HepG2 (cell line): Measurements from ENCODE around the gene SPECC1L. TPM values are rescaled to one million over a fixed set of nuclear protein-coding genes. Genes with fewer than 3 reads are reported as not detected.
A peak's percentile ranks its signal among the peaks of the same experiment; 100 is the strongest.

ENCODE experiments used
- FOXC1 ChIP-seq: sonication (generic); formaldehyde crosslinking; IDR thresholded peaks from 2 replicates; pipeline ENCODE4 v1.8.0; 2022; ENCODE audit warnings: mild to moderate bottlenecking, missing genetic modification reagents, borderline replicate concordance
- FOXM1 ChIP-seq: sonication (generic); formaldehyde crosslinking; IDR thresholded peaks from 2 replicates; pipeline ENCODE4 v1.5.0; 2020; ENCODE audit warnings: missing genetic modification reagents
- GABPA ChIP-seq, 2 experiments: IDR thresholded peaks; 2 replicates each; pipeline ENCODE4 v1.6.1; 2011 to 2016; ENCODE audit warnings: low read depth in 2 of 2, low read length in 1 of 2, missing biosample characterization in 1 of 2, missing genetic modification characterization in 1 of 2
- MIER3 ChIP-seq: IDR thresholded peaks from 2 replicates; pipeline ENCODE4 v1.6.1; 2016; ENCODE audit warnings: missing compliant biosample characterization, borderline replicate concordance
- REPIN1 ChIP-seq: sonication (generic); formaldehyde crosslinking; IDR thresholded peaks from 2 replicates; pipeline ENCODE4 v1.8.0; 2022; ENCODE audit warnings: missing genetic modification reagents, low read depth, mild to moderate bottlenecking, borderline replicate concordance
- SYNCRIP ChIP-seq: fragments of 200-400 bp; formaldehyde crosslinking; IDR thresholded peaks from 2 replicates; pipeline ENCODE4 v1.6.1; 2018; ENCODE audit warnings: mild to moderate bottlenecking, low read depth, low read length; ENCODE audit not compliant: insufficient read depth
- TBX3 ChIP-seq: fragments of 450-650 bp; IDR thresholded peaks from 2 replicates; pipeline ENCODE4 v1.6.1; 2017; ENCODE audit warnings: antibody characterized with exemption, mild to moderate bottlenecking, inconsistent platforms, borderline replicate concordance
- TCF7 ChIP-seq: sonication (generic); IDR thresholded peaks from 2 replicates; pipeline ENCODE4 v1.6.1; 2016; ENCODE audit warnings: antibody characterized with exemption, low read depth
- TEAD2 ChIP-seq: sonication (generic); formaldehyde crosslinking; IDR thresholded peaks from 2 replicates; pipeline ENCODE4 v1.9.0; 2021; ENCODE audit warnings: missing genetic modification reagents
- TEAD3 ChIP-seq: optimal IDR thresholded peaks from 2 replicates; pipeline ENCODE3; 2016; ENCODE audit warnings: borderline replicate concordance
- TOE1 ChIP-seq: sonication (generic); formaldehyde crosslinking; IDR thresholded peaks from 2 replicates; pipeline ENCODE4 v1.4.0; 2020; ENCODE audit warnings: mild to moderate bottlenecking, missing genetic modification reagents
- ZMYM3 ChIP-seq: sonication (generic); formaldehyde crosslinking; IDR thresholded peaks from 2 replicates; pipeline ENCODE4 v1.5.1; 2020; ENCODE audit warnings: mild to moderate bottlenecking, missing genetic modification reagents
- ZNF121 ChIP-seq: sonication (generic); formaldehyde crosslinking; IDR thresholded peaks from 2 replicates; pipeline ENCODE4 v1.5.0; 2020; ENCODE audit warnings: mild to moderate bottlenecking, missing genetic modification reagents
- ZNF207 ChIP-seq: fragments of 450-650 bp; IDR thresholded peaks from 2 replicates; pipeline ENCODE4 v1.6.1; 2016; ENCODE audit warnings: antibody characterized with exemption, borderline replicate concordance
- ZNF451 ChIP-seq: sonication (generic); formaldehyde crosslinking; IDR thresholded peaks from 2 replicates; pipeline ENCODE4 v1.5.0; 2020; ENCODE audit warnings: mild to moderate bottlenecking, missing genetic modification reagents
- ZNF614 ChIP-seq: IDR thresholded peaks from 2 replicates; pipeline ENCODE4 v1.6.1; 2018; ENCODE audit warnings: missing biosample characterization, missing genetic modification reagents, inconsistent platforms, borderline replicate concordance
- polyA plus RNA-seq, 8 experiments: library from polyadenylated mRNA; depleted of rRNA in 3 of 8; stranded (reverse) in 7 of 8; unstranded in 1 of 8; fragments of >200 nt; fragmentation: Illumina TruSeq in 4 of 8; extraction: Trizol in 4 of 8; gene quantifications; 2 replicates each; pipeline versions ENCODE4 v1.2.1 to v1.2.3, GENCODE V29; 2011 to 2016; ENCODE audit warnings: low read depth in 4 of 8, missing spikeins in 1 of 8, mixed read lengths in 1 of 8; ENCODE audit not compliant: insufficient read depth in 1 of 8
- total RNA-seq, 5 experiments: library from RNA; depleted of rRNA; stranded (reverse); fragments of >200 nt; fragmentation: Illumina TruSeq; extraction: Trizol; gene quantifications; 2 replicates each; pipeline ENCODE4 v1.2.3, GENCODE V29; 2016; ENCODE audit warnings: low read depth in 1 of 5
- TF ChIP-seq, protein P1 (sequence below): IDR thresholded peaks from 2 replicates; pipeline ENCODE4 v1.6.1; 2016; ENCODE audit warnings: control low read depth
- TF ChIP-seq, protein P2 (sequence below): sonication (generic); formaldehyde crosslinking; IDR thresholded peaks from 2 replicates; pipeline ENCODE4 v1.4.0; 2020; ENCODE audit warnings: missing genetic modification reagents, borderline replicate concordance
- TF ChIP-seq, protein P3 (sequence below): fragments of 450-650 bp; IDR thresholded peaks from 2 replicates; pipeline ENCODE4 v1.6.1; 2016
- TF ChIP-seq, protein P4 (sequence below): sonication (generic); formaldehyde crosslinking; IDR thresholded peaks from 2 replicates; pipeline ENCODE4 v1.8.1; 2023; ENCODE audit warnings: mild to moderate bottlenecking, missing genetic modification reagents
- TF ChIP-seq, protein P5 (sequence below): sonication (generic); formaldehyde crosslinking; IDR thresholded peaks from 2 replicates; pipeline ENCODE4 v1.8.1; 2023; ENCODE audit warnings: missing genetic modification reagents, inconsistent platforms, borderline replicate concordance

SPECC1L gene
- total and polyA plus RNA-seq, 2 of the 13 experiments (the other 11 are each of a cell fraction or from before 2014, with no cell fraction given): 14.1 to 30.3 TPM

DNA sequence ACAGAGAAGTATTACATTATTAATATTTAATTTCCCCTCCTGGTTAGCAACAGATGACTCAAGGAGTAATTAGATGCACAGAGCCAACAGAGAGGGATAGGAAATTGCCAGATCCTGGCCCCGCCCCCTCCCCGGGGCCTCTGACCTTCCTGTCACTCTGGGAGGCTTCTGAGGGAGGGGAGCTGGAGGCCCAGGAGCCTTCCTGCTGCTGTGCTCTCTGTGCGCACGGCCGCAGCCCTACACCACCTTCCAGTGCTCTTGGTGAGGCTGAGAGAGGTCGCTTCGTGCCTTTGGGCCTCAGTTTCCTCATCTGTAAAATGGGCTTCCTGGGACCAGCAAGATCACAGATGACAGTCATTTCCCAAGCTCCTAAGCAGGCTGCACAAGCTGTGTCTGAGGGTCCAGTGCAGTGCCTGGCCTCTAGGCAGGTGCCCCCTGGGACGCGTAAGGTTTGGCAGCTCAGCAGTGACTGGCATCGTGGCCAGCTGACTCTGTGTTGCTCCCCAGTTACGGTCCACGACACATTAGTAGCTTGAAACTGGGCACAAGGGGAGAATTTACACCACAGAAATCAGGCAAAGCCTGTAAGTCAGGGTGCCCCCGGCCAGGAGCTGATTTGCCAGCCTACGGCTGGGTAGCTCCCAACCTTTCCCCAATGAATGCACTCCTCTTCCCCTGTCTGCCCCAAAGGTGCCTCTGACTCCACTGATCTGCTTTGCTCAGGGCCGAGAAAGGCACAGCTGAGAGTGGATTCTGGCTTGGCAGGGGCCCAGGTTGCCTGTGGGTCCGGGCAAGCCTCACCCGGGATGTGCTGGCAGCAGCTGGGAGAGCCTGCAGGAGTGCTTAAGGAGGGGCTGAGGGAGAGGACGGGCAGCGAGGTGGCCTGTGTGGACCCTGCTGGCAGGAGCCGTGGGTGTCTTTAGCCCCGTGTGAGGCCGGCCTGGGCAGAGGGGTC is 159.1 kb downstream of the SPECC1L start (continued):
- TF ChIP-seq, protein P1, sequence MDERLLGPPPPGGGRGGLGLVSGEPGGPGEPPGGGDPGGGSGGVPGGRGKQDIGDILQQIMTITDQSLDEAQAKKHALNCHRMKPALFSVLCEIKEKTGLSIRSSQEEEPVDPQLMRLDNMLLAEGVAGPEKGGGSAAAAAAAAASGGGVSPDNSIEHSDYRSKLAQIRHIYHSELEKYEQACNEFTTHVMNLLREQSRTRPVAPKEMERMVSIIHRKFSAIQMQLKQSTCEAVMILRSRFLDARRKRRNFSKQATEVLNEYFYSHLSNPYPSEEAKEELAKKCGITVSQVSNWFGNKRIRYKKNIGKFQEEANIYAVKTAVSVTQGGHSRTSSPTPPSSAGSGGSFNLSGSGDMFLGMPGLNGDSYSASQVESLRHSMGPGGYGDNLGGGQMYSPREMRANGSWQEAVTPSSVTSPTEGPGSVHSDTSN (CRISPR knock-in tag): no peak
- TF ChIP-seq FOXM1: no peak
- no peak for TF ChIP-seq TBX3
- no peak for TF ChIP-seq TCF7
- no peak for TF ChIP-seq ZNF207
- no peak for TF ChIP-seq TOE1 (CRISPR knock-in tag)
- no peak for TF ChIP-seq ZNF614 (CRISPR knock-in tag)
- TF ChIP-seq, protein P2, sequence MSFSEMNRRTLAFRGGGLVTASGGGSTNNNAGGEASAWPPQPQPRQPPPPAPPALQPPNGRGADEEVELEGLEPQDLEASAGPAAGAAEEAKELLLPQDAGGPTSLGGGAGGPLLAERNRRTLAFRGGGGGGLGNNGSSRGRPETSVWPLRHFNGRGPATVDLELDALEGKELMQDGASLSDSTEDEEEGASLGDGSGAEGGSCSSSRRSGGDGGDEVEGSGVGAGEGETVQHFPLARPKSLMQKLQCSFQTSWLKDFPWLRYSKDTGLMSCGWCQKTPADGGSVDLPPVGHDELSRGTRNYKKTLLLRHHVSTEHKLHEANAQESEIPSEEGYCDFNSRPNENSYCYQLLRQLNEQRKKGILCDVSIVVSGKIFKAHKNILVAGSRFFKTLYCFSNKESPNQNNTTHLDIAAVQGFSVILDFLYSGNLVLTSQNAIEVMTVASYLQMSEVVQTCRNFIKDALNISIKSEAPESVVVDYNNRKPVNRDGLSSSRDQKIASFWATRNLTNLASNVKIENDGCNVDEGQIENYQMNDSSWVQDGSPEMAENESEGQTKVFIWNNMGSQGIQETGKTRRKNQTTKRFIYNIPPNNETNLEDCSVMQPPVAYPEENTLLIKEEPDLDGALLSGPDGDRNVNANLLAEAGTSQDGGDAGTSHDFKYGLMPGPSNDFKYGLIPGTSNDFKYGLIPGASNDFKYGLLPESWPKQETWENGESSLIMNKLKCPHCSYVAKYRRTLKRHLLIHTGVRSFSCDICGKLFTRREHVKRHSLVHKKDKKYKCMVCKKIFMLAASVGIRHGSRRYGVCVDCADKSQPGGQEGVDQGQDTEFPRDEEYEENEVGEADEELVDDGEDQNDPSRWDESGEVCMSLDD (CRISPR knock-in tag): no peak
- peak; percentile 93 for TF ChIP-seq ZMYM3 (CRISPR knock-in tag)
- no peak for TF ChIP-seq REPIN1 (CRISPR knock-in tag)
- TF ChIP-seq TEAD2 (CRISPR knock-in tag): no peak
- TF ChIP-seq TEAD3 (CRISPR knock-in tag): no peak
- no peak for TF ChIP-seq SYNCRIP
- TF ChIP-seq FOXC1: no peak
- TF ChIP-seq, protein P3, sequence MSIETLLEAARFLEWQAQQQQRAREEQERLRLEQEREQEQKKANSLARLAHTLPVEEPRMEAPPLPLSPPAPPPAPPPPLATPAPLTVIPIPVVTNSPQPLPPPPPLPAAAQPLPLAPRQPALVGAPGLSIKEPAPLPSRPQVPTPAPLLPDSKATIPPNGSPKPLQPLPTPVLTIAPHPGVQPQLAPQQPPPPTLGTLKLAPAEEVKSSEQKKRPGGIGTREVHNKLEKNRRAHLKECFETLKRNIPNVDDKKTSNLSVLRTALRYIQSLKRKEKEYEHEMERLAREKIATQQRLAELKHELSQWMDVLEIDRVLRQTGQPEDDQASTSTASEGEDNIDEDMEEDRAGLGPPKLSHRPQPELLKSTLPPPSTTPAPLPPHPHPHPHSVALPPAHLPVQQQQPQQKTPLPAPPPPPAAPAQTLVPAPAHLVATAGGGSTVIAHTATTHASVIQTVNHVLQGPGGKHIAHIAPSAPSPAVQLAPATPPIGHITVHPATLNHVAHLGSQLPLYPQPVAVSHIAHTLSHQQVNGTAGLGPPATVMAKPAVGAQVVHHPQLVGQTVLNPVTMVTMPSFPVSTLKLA: no peak
- TF ChIP-seq ZNF451: no peak
- no peak for TF ChIP-seq GABPA (IDR thresholded peaks at IDR 0.05; ENCODE audit: low read depth, low read length)
- TF ChIP-seq GABPA (CRISPR knock-in tag; IDR thresholded peaks at IDR 0.05; ENCODE audit: low read depth): 0 out of 2 replicates have a peak, but pooled peaks have one; percentile 15
- TF ChIP-seq ZNF121: no peak
- TF ChIP-seq, protein P4, sequence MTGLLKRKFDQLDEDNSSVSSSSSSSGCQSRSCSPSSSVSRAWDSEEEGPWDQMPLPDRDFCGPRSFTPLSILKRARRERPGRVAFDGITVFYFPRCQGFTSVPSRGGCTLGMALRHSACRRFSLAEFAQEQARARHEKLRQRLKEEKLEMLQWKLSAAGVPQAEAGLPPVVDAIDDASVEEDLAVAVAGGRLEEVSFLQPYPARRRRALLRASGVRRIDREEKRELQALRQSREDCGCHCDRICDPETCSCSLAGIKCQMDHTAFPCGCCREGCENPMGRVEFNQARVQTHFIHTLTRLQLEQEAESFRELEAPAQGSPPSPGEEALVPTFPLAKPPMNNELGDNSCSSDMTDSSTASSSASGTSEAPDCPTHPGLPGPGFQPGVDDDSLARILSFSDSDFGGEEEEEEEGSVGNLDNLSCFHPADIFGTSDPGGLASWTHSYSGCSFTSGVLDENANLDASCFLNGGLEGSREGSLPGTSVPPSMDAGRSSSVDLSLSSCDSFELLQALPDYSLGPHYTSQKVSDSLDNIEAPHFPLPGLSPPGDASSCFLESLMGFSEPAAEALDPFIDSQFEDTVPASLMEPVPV (CRISPR knock-in tag): no peak
- no peak for TF ChIP-seq MIER3
- TF ChIP-seq, protein P5, sequence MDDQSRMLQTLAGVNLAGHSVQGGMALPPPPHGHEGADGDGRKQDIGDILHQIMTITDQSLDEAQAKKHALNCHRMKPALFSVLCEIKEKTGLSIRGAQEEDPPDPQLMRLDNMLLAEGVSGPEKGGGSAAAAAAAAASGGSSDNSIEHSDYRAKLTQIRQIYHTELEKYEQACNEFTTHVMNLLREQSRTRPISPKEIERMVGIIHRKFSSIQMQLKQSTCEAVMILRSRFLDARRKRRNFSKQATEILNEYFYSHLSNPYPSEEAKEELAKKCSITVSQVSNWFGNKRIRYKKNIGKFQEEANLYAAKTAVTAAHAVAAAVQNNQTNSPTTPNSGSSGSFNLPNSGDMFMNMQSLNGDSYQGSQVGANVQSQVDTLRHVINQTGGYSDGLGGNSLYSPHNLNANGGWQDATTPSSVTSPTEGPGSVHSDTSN (CRISPR knock-in tag): no peak
